OCI-LY1 (cell line): ENCODE data around the gene TNS1.

Experiments
- CTCF ChIP-seq: fragments of 200-600 bp; sonication (generic), shearing (Covaris generic); IDR thresholded peaks from 2 replicates; pipeline ENCODE4 v1.5.1; 2017; ENCODE audit warnings: mild to moderate bottlenecking, antibody characterized with exemption, low read length, moderate library complexity, mixed read lengths
- EZH2 ChIP-seq: fragments of 200-600 bp; sonication (generic), shearing (Covaris generic); IDR thresholded peaks from 2 replicates; pipeline ENCODE4 v1.8.0; 2017; ENCODE audit warnings: borderline replicate concordance, mixed run types, mild to moderate bottlenecking, antibody characterized with exemption, low read length, moderate library complexity, mixed read lengths

- TF ChIP-seq CTCF (no peak), EZH2 (no peak)
These were observed 96.0 kb downstream of the TNS1 start for GRCh38 chr2:217906798-217907197.
